HEK293 (cell line): ENCODE measurements around the gene SAMD11.

Source experiments
- GLIS1 ChIP-seq: fragments of 450-650 bp; formaldehyde crosslinking; IDR thresholded peaks from 2 replicates; pipeline ENCODE4 v1.5.1; 2016; ENCODE audit warnings: missing biosample characterization, missing genetic modification characterization
- KLF1 ChIP-seq: fragments of 450-650 bp; formaldehyde crosslinking; IDR thresholded peaks from 2 replicates; pipeline ENCODE4 v1.5.1; 2016; ENCODE audit warnings: missing biosample characterization, missing genetic modification characterization
- KLF9 ChIP-seq: fragments of 450-650 bp; formaldehyde crosslinking; IDR thresholded peaks from 2 replicates; pipeline ENCODE4 v1.5.1; 2016; ENCODE audit warnings: missing biosample characterization, missing genetic modification characterization, low read depth
- OVOL3 ChIP-seq: fragments of 450-650 bp; formaldehyde crosslinking; IDR thresholded peaks from 2 replicates; pipeline ENCODE4 v1.5.1; 2016; ENCODE audit warnings: missing biosample characterization, missing genetic modification characterization
- SETDB1 ChIP-seq: IDR thresholded peaks from one replicate; pipeline ENCODE4 v1.6.1; 2017; ENCODE audit warnings: mild to moderate bottlenecking, low read length, moderate library complexity, mixed read lengths; ENCODE audit not compliant: insufficient read length
- ZNF114 ChIP-seq: fragments of 450-650 bp; formaldehyde crosslinking; IDR thresholded peaks from 2 replicates; pipeline ENCODE4 v1.5.0; 2017; ENCODE audit warnings: missing biosample characterization, missing genetic modification characterization
- ZNF174 ChIP-seq: fragments of 450-650 bp; formaldehyde crosslinking; IDR thresholded peaks from 2 replicates; pipeline ENCODE4 v1.5.0; 2017; ENCODE audit warnings: missing biosample characterization, mild to moderate bottlenecking, missing genetic modification characterization
- ZNF214 ChIP-seq: fragments of 450-650 bp; formaldehyde crosslinking; IDR thresholded peaks from 2 replicates; pipeline ENCODE4 v1.5.1; 2017; ENCODE audit warnings: missing biosample characterization, mild to moderate bottlenecking, missing genetic modification characterization, borderline replicate concordance
- ZNF426 ChIP-seq: fragments of 450-650 bp; formaldehyde crosslinking; IDR thresholded peaks from 2 replicates; pipeline ENCODE4 v1.5.1; 2017; ENCODE audit warnings: missing biosample characterization, missing genetic modification characterization, mild to moderate bottlenecking, inconsistent platforms, moderate library complexity
- ZNF510 ChIP-seq: fragments of 450-650 bp; formaldehyde crosslinking; IDR thresholded peaks from 2 replicates; pipeline ENCODE4 v1.5.1; 2018; ENCODE audit warnings: mild to moderate bottlenecking, missing genetic modification characterization, missing biosample characterization; ENCODE audit not compliant: insufficient replicate concordance
- ZNF518A ChIP-seq: fragments of 450-650 bp; formaldehyde crosslinking; conservative IDR thresholded peaks from 2 replicates; pipeline ENCODE4 v1.5.1; 2016; ENCODE audit warnings: low read depth, missing biosample characterization, missing genetic modification characterization
- ZNF555 ChIP-seq: fragments of 450-650 bp; formaldehyde crosslinking; conservative IDR thresholded peaks from 2 replicates; pipeline ENCODE4 v1.5.1; 2017; ENCODE audit warnings: missing biosample characterization, mild to moderate bottlenecking, missing genetic modification characterization, inconsistent platforms
- ZNF571 ChIP-seq: fragments of 450-650 bp; formaldehyde crosslinking; IDR thresholded peaks from 2 replicates; pipeline ENCODE4 v1.5.0; 2017; ENCODE audit warnings: missing biosample characterization, missing genetic modification characterization
- ZNF677 ChIP-seq: fragments of 450-650 bp; IDR thresholded peaks from 2 replicates; pipeline ENCODE4 v1.5.0; 2018; ENCODE audit warnings: missing biosample characterization, mild to moderate bottlenecking, missing genetic modification characterization, moderate library complexity
- ZNF791 ChIP-seq: fragments of 450-650 bp; formaldehyde crosslinking; IDR thresholded peaks from 2 replicates; pipeline ENCODE4 v1.5.1; 2016; ENCODE audit warnings: missing biosample characterization, missing genetic modification characterization
- ZNF792 ChIP-seq: fragments of 450-650 bp; formaldehyde crosslinking; IDR thresholded peaks from 2 replicates; pipeline ENCODE4 v1.5.1; 2016; ENCODE audit warnings: missing biosample characterization, missing genetic modification characterization
- ZNF830 ChIP-seq: fragments of 450-650 bp; IDR thresholded peaks from 2 replicates; pipeline ENCODE4 v1.5.0; 2018; ENCODE audit warnings: missing biosample characterization, missing genetic modification characterization, low read depth, mild to moderate bottlenecking, moderate library complexity
- ZSCAN16 ChIP-seq: fragments of 450-650 bp; formaldehyde crosslinking; IDR thresholded peaks from 2 replicates; pipeline ENCODE4 v1.5.1; 2016; ENCODE audit warnings: missing biosample characterization, missing genetic modification characterization
- TF ChIP-seq, protein P1 (sequence below): fragments of 450-650 bp; formaldehyde crosslinking; conservative IDR thresholded peaks from 2 replicates; pipeline ENCODE4 v1.5.1; 2016; ENCODE audit warnings: low read depth, missing biosample characterization, missing genetic modification characterization
- TF ChIP-seq, protein P2 (sequence below): fragments of 450-650 bp; formaldehyde crosslinking; IDR thresholded peaks from 2 replicates; pipeline ENCODE4 v1.5.1; 2016; ENCODE audit warnings: missing biosample characterization, missing genetic modification characterization, low read depth

The SAMD11 gene

DNA sequence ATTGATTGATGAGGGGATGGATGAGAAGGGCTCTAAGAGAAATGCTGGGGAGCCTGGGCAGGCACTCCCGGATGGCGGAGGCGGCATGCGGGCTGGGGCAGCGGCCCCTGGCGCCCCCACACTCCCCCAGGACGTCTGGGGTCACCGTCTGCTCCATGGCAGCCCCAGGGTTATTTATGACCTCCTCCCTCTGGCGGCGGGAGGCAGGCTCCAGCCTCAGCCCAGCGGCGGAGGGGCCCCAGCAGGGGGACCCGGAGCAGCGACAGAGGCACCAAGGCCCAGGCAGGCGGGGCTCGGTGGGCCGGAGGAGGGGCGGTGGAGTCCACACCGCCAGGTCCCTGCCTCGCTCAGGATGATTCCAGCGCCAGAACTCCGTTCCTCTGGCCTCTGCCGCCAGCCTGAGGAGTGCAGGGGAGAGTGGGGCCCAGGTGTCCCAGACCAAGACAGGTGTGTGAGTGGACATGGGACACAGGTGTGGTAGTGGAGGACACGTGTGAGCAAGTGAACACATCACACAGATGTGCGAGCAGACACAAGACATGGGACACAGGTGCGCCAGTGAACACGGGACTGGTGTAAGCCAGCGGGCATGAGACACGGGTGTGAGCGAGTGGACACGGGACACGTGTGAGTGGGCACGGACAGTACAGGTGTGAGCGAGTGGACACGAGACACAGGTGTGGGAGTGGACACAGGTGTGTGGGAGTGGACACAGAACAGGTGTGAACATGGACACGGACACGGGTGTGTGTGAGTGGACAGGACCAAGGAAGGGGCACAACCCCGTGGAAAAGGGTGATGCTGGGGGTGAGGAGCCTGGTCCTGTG, 2.5 kb upstream of the SAMD11 start (continued):
- TF ChIP-seq, protein P1, sequence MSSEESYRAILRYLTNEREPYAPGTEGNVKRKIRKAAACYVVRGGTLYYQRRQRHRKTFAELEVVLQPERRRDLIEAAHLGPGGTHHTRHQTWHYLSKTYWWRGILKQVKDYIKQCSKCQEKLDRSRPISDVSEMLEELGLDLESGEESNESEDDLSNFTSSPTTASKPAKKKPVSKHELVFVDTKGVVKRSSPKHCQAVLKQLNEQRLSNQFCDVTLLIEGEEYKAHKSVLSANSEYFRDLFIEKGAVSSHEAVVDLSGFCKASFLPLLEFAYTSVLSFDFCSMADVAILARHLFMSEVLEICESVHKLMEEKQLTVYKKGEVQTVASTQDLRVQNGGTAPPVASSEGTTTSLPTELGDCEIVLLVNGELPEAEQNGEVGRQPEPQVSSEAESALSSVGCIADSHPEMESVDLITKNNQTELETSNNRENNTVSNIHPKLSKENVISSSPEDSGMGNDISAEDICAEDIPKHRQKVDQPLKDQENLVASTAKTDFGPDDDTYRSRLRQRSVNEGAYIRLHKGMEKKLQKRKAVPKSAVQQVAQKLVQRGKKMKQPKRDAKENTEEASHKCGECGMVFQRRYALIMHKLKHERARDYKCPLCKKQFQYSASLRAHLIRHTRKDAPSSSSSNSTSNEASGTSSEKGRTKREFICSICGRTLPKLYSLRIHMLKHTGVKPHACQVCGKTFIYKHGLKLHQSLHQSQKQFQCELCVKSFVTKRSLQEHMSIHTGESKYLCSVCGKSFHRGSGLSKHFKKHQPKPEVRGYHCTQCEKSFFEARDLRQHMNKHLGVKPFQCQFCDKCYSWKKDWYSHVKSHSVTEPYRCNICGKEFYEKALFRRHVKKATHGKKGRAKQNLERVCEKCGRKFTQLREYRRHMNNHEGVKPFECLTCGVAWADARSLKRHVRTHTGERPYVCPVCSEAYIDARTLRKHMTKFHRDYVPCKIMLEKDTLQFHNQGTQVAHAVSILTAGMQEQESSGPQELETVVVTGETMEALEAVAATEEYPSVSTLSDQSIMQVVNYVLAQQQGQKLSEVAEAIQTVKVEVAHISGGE (tag by site-specific recombination) = peak; percentile 44; the same call in 1 of the 2 replicates
- no peak for TF ChIP-seq ZNF571
- TF ChIP-seq ZNF214 (tag by site-specific recombination) = no peak
- TF ChIP-seq ZSCAN16 = 0 out of 2 replicates have a peak, but pooled peaks have one; percentile 42
- no peak for TF ChIP-seq ZNF518A (tag by site-specific recombination)
- peak; percentile 80 for TF ChIP-seq KLF9 (tag by site-specific recombination)
- 0 out of 2 replicates have a peak, but pooled peaks have one; percentile 10 for TF ChIP-seq ZNF677
- peak; percentile 72 for TF ChIP-seq KLF1
- peak; percentile 88 for TF ChIP-seq GLIS1 (tag by site-specific recombination)
- TF ChIP-seq SETDB1 = no peak
- no peak for TF ChIP-seq ZNF555
- no peak for TF ChIP-seq ZNF830
- no peak; the same call in 1 of the 2 replicates for TF ChIP-seq ZNF792 (tag by site-specific recombination)
- no peak for TF ChIP-seq ZNF510 (tag by site-specific recombination)
- TF ChIP-seq ZNF791 = no peak
- no peak for TF ChIP-seq ZNF114 (tag by site-specific recombination)
- TF ChIP-seq OVOL3 = peak; percentile 8; the same call in 1 of the 2 replicates
- TF ChIP-seq ZNF426 (tag by site-specific recombination) = no peak
- TF ChIP-seq ZNF174 = no peak
- TF ChIP-seq, protein P2, sequence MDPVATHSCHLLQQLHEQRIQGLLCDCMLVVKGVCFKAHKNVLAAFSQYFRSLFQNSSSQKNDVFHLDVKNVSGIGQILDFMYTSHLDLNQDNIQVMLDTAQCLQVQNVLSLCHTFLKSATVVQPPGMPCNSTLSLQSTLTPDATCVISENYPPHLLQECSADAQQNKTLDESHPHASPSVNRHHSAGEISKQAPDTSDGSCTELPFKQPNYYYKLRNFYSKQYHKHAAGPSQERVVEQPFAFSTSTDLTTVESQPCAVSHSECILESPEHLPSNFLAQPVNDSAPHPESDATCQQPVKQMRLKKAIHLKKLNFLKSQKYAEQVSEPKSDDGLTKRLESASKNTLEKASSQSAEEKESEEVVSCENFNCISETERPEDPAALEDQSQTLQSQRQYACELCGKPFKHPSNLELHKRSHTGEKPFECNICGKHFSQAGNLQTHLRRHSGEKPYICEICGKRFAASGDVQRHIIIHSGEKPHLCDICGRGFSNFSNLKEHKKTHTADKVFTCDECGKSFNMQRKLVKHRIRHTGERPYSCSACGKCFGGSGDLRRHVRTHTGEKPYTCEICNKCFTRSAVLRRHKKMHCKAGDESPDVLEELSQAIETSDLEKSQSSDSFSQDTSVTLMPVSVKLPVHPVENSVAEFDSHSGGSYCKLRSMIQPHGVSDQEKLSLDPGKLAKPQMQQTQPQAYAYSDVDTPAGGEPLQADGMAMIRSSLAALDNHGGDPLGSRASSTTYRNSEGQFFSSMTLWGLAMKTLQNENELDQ (tag by site-specific recombination) = no peak
